Measurements from ENCODE around the gene MYD88.
A peak's percentile ranks its signal among the peaks of the same experiment; 100 is the strongest.

MYD88 gene

DNA sequence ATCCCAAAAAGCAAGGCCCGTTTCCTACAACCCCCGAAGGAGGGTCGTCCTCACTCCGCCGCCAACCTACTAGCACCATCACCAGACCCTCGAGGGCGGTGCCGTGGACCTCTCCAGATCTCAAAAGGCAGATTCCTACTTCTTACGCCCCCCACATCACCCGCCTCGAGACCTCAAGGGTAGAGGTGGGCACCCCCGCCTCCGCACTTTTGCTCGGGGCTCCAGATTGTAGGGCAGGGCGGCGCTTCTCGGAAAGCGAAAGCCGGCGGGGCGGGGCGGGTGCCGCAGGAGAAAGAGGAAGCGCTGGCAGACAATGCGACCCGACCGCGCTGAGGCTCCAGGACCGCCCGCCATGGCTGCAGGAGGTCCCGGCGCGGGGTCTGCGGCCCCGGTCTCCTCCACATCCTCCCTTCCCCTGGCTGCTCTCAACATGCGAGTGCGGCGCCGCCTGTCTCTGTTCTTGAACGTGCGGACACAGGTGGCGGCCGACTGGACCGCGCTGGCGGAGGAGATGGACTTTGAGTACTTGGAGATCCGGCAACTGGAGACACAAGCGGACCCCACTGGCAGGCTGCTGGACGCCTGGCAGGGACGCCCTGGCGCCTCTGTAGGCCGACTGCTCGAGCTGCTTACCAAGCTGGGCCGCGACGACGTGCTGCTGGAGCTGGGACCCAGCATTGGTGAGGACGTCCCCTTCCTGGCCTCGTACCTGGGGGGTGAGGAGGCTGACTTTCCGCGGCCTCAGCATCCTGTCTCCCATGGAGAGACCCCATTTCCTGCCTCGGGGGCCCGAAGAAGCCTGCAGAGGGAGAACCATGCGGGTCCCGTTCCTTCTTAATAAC, at the start of gene MYD88:
TSS of gene MYD88 (plus strand) at position 313 of the 842 bp plus-strand sequence. CDS start at position 353, 40 bp downstream.
- DNase-seq, result peak; percentile 70 to 81

DNA sequence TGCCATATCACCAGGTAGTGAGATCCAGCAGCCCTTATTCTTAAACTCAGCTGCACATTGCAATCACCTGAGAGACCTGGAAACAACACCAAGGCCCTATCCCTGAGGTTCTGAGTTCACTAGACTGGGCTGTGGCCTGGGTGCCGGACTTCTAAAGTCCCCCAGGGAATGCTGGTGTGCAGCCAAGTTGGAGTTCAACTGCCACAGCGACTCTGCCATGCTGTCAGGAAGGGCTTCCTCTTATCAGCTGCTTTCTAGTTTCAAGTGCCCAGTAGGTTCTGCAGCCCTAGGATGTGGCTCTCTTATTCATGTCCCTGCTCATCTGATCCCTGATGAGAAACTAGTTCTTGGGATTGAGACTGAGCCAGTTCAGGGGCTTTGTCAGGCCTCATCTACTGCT, 49.3 kb upstream of the MYD88 start:
- no peak for DNase-seq

DNA sequence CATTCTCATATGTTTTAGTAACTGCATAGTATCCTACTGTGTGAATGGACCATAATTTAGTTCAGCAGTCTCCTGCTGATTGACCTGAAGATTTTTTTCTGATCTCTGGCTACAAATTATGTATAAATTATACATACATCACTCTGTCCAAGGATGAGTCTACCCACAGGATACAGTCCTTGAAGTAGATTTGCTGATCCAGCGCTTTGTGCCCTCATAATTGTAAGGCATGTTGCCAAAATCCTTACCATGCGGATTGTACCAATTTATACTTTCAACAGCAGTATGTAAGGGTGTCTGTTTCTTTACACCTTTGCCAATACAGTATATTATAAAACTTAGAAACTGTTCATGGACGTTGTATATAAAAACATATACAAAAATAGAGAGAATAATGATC, 48.0 kb upstream of the MYD88 start:
- DNase-seq, result no peak

DNA sequence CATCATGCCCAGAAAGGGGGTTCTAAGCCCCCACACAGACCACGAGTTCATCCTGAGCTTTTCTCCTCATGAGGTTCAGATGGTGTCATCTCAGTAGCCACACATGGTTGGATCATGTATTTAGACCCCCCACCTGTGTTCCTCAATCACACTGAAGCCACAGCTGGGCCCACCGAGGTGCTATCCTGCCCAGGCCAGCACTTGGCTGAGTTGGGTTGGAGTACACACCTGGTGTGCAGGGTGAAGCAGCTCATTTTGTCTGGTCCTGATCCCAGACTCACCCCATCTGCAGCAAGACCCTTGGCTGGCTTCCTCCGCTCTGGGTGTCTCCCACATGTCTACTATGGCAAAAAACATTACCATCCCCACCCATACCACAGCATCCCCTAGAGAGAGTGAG, 43.5 kb upstream of the MYD88 start:
- no peak for DNase-seq

DNA sequence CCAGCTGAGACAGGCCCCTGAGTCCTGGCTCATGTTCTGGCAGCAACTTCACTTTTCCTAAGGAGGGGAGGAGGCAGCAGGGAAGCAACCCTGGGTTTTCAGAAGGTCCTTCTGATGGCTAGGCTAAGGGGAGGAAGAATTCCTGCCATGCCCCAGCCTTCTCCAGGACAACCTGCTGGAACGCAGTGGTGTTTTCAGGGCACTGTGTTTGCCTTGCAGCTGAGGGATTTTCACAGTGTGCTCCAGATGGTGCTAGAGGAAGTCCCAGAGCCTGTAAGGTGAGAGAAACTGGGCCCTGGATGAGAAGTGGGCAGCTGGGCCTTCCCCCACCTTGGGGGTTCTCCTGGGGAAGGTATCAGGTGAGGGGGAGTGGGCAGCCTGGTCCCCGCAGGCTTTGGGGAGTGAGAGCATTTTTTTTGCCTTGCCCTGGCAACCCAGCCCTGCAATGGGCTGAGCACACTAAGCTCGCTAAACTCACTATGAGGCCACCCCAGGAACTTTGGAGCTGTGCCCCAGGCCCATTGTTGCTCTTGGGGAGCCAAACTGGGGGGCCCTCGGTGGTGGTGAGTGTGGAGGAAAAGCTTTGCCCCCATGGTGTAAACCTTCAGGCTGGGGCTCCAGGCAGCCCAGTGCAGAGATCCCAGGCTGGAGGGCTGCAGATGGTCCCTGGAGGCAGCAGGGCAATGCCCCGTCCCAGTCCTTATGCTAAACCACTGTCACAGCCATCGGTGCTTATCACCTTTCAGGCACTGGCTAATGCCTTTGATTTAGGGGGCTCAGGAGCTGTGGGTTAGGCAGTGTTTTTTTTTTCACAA, 42.6 kb upstream of the MYD88 start:
- DNase-seq, result no peak

DNA sequence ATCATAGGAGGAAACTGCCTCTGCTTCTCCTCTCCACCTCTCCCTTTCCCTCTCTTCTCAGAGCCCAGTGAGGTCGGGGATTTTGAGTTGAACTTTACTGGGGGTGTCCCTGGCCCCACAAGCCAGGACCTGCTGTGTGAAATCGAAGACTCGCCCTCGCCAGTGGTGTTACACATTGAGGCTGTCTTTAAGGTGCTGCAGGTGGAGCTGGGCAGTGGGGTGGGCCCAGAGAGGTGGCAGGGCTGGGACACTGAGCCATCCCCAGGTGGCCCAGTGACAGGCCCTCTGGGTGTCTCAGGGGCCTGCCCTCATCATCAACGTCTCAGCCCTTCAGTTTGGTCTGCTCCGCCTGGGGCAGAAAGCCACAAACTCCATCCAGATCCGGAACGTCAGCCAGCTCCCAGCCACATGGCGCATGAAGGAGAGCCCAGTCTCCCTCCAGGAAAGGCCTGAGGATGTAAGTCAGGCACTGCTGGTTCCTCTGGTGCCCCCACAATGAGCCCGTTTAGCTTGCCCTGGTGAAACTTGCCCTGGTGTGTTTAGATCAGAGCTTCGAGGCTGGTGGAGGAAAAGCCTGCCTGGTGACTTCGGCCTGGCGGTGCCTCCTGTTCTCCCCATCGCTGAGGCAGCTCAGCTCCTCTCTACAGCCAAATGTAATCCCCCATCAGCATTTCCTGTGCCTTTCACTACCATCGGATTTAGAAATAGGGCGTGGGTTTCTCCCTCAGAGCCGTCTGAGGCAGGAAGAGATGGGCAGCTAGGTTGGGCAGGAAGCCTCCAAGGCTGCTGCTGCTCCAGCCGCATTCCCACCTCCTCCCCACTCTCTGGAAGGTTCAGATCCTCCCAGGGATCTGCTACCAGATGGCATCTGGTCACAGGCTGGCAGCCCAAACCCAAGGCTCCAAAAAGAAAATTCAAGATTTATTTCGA, 40.8 kb upstream of the MYD88 start:
- DNase-seq, result no peak

DNA sequence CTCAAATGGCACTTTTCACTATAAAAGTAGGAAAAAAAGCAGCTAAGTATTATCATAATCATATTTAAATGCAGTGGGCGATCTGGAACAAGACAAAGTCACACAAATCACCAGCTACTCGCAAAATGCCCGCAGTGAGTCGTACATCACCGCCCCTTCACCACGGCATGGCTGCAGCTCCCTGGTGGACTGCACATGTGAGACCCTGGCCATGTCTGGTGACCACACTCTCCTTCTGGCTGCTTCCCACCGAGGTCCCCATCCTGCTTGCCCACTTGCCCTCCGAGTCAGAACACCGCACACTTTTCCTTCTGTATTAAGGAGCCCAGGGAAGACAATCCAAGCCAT, 40.1 kb upstream of the MYD88 start:
- no peak for DNase-seq

DNA sequence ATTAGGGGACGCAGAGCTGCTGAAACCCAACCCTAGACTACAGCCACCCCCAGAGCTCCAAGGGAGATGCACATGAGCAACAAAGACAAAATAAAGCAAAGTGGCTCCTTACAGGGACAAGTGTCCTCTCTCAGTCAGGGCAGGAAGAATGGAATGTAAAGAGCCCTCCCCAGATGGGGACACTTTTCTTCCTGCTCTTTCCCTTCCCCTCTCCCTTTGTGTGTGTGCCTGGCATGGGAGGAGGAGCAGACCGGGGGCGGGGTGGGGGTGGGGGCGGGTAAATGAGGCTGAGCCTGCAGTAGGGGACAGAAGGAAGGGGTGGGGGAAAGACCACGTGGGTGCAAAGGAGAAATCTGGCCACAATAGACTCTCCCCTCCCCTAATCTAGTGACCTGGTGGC, 38.9 kb upstream of the MYD88 start:
- DNase-seq, result no peak

DNA sequence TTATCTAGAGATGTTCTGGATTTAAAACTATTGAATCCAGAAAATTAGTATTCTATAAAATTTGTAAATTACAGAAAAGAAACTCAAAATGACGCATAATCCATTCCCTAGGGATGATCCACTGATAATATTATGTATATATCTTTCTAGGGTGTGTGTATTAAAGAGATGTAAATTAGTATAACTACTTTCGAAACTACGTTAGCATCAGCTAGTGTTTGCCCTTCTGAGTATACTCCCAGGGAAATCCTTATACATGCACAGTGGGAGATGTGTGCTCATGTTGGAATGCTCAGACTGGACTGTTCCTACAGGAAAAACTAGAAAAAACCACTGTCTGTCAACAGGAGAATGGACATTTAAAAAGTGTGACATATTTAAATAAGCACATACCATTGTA, 38.0 kb upstream of the MYD88 start:
- DNase-seq, result no peak

DNA sequence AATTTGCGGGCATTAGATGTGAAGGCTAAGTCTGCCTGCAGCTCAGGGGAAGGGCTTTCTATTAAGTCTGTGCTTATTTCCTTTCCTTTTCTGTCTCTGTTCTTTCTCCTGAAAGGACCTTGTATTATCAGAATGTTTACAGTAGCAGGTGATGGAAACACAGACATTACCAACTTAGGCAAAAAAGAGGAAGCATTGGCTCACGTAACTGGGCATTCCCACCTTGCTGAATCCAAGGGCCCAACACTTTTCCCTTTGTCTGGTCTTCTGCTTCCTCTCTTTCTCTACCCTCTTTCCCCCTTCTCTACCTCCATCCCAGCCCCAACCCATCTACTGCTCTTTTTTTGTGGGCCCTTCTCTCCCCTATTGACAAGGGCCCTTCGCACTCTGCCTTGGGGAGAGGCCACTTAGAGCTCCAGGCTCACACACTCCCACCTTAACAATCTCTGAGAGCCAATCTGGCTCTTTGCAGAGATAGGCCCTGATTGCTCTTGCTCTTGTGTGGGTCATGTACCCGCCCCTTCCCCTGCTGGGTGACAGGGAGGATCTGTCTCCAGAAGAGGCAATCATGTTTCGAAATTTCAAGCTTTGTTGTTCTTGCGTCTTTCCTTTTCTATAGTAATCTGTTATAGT, 36.5 kb upstream of the MYD88 start:
- DNase-seq, result no peak

DNA sequence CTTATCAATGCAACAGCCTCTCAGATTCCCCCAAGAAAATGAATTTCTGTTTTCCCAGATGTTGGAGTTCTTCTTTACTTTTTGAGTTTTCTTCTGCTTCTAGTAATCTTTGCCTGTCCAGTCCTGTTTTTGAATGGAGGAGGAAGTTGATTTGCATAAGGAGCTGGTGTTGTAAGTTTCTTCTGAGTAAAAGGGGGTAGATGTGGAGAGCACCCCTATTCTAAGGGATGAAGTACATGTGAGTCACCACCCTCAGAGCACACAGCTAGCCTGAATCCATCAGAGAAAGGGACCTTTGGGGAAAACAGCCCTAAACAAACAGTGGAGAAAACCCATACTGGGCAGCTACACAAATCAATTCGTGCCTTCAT, 36.0 kb upstream of the MYD88 start:
- no peak for DNase-seq

DNA sequence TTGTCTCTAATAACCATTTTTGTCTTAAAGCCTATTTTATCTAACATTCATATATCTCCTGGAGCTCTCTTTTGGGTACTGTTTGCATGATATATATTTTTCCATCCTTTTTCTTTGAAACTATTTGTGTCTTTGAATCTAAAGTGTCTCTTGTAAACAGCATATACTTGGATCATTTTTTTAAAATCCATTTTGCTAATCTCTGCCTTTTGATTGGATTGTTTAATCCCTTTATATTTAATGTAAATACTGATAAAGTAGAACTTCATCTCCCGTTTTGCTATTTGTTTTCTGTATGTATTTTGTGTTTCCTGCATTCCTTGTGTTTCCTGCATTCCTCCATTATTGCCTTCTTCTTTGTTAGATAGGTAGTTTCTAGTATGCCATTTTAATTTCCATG, 32.9 kb upstream of the MYD88 start:
- no peak for DNase-seq

DNA sequence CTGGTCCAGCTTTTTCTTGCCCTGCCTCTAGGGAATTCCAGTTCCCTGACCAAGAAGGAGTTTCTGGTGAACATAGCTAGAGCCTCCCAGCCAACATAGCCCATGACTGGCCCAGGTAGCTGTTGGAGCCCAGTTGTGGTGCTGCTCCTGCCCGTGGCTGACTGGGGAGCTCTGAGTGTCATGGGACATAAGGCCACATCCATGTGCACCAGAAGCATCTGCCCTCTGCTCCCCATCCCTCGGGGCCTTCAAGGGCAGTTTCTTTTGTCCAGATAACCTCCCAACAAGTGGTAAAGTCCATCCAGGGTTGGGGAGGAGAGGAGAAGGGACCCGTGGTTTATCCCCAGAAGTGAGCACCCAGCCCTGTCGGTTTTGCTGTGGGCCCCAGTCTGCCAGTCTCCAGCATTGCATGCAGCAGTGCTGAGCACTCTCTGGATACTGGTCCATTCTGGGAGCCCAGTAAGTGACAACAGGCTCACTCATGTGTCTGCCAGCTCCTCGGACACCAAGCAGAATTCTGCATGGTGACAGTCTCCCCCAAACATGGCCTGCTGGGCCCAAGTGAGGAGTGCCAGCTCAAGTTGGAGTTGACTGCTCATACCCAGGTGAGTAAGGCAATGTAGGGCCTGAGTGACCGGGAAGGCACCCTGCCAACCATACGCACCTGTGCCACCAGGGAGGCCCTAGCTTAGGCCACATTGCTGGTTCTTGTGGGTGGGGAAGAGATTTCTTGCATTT, 30.4 kb upstream of the MYD88 start:
- no peak for DNase-seq

DNA sequence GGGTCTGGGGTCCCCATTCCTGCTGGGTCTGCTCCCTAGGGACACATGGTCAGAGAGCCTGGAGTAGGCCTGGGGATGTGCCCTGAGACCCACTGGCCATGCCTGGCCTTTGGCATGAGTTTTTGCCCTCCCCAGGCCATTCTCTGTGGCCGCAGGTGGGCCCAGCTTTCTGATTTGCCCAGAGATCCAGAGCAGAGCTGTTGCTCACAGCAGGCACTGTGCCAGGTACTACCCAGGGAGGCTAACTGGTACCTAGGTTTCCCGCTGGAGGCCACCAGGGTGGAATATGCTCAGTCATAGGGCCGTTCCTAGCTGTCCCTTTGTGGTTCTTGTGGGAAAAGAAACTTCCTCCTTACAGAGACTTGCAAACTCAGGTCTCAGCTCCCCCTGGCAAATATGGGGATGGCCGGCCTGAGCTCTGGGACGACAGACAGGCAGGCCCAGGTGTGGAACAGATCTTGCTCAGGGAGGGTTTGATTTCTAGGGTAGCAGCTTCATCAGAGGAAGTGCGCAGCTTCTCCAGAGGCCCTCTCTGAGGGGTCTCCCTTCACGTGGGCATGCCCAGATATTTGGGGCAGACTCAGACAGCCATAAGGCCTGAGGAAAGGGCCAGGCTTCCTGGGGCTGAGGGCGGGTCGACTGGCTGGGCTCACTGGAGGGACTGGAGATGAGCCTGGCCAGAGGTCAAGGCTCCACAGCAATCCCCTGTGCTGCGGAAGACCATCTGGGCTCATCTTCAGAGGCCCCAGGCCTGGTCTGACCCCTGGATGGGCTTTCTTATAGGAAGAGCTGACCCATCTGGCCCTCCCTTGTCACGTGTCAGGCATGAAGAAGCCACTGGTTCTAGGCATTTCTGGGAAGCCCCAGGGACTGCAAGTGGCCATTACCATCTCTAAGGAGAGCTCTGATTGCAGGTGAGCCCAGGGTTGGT, 29.5 kb upstream of the MYD88 start:
- no peak for DNase-seq

DNA sequence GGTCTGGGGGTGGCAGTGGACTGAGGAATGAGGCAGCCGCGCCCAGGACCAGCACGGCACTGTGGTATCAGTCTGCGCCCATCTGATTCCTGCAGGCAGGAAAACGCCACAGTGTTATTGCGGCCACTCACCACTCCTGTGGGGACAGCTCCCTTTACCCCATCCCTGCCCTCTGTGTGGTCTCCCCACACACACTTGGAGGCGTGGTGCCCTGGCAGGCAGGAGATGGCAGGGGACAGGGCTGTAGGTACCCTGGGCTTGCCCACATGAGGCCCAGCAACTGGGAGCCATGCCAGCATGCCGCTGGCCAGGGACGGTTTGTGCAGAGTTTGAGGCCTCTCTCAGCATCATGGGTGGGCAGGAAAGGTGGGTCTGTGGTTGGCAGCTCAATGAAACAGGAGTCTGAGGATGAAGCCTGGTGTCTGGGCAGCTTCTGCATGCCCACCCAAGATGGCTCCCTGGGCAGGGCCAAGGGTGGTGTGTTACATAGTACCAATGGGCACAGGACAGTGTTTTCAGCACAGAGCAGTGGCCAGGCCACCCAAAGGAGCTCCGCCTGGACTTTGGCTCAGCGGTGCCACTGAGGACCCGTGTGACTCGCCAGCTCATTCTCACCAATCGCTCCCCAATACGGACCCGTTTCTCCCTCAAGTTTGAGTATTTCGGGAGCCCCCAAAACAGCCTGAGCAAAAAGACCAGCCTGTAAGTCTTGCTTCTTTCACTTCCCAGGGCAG, 28.7 kb upstream of the MYD88 start:
- no peak for DNase-seq

DNA sequence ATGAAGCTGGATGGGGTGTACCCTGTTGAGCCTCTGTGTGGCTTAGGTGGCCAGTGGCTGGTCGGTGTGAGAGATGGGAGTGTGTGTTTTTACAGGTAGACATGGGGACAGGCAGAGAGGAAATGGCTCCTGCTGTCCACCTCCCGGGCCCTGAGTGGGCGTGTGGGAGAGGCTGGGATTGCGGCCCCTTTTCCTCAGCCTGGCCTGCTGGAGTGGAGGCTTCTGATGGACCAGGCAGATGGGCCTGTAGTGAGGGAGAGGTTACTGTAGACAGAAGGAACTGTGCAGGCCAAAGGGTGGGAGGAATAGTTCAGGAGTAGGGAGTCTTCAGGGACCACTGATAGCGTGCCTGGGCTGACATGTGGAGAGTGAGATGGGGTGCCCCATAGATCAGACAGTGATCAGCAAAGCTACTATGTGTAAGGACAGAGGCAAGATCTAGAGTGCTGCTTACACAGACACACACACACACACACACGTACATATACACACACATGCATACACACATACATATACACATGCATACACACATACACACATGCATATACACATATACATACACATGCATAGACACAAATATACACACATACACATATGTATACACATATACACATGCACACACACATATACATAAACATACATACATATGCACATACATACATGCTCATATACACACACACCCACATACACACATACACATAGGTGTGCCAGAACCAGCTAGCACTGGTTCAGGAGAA, 28.0 kb upstream of the MYD88 start:
- no peak for DNase-seq

DNA sequence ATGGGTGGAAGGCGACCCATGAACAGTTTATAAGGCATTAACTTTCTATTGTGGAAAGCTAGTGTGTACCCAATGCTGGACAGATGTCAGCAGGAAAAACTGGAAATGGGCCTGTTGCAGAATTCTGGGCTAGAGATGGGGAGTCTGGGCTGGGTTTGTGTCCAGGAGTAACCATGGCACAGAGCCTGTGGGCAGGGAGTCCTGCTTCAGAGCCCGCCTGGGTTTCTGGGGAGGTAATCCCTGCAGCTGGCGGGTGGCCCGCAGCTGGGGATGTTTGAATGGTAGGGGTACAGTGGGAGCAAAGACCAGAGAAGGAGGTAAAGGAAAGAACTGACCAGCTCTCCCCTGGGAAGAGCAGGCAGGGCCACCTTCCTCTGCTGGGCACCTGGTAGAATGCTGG, 27.3 kb upstream of the MYD88 start:
- DNase-seq, result no peak

DNA sequence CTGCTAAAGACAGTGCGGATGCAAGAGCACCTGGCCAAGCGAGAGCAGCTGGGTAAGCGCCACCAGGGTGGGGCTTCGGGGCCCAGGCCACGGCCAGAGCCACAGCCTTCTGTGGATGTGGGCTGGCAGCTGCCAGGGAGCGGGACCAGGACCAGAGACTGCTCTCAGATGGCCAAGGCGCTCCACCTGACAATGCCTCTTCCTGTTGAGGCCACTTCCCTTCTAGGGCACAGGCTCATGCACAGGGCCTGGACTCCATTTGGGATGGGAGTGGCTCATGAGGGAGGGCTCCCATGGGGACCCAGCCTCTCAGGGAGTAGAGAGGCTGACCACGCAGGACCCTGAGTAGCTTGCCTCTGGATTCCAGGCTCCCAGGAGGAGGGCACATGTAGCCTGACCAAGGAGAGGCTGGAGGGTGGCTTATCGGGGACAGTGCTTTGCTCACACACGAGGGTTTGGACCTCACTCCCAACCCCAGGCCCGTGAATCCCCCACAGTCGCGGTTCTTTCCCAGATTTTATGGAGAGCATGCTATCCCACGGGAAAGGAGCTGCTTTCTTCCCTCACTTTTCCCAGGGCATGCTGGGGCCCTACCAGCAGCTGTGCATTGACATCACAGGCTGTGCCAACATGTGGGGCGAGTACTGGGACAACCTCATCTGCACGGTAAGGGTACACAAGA, 26.6 kb upstream of the MYD88 start:
- no peak for DNase-seq

DNA sequence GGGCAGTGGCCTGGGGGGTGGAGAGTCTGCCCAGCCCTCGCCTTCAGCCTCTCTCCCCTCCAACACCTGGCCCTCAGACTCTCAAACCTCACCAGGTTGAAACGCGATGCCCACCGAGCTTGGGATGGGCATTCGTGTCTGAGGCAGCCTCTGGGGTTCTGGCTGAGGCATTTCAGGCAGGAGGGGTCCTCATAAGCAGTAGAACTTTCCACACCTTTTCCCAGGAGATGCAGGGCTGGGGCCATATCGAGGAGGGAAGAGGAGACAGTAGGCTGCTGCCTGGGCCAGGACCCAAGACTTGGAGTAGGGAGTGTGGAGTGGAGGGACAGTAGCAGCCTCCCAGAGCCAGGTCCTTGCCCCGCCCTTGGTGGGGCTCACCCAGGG, 26.1 kb upstream of the MYD88 start:
- no peak for DNase-seq

All from bone marrow (tissue), 2 donors.